Glomerular endothelial cell (primary cell): ENCODE measurements around the gene CCL21. TPM values are rescaled to one million over a fixed set of nuclear protein-coding genes. Genes with fewer than 3 reads are reported as not detected.
A peak's percentile ranks its signal among the peaks of the same experiment; 100 is the strongest.

Experiments
- DNase-seq: peaks from one replicate; pipeline ENCODE4 v3.0.0-alpha.2; 2011; ENCODE audit warnings: low read depth, low spot score; ENCODE audit errors: extremely low read depth
- total RNA-seq: library from RNA; depleted of rRNA; stranded (reverse); fragments of >200 nt; gene quantifications from 2 replicates; pipeline ENCODE4 v1.2.3, GENCODE V29; 2015

Gene CCL21
- total RNA-seq, 1 donor from 2014 or later: 0.64 TPM

- no peak for DNase-seq
Measured at GRCh38 chr9:34709196-34709978, 549 bp downstream of the CCL21 start.

- DNase-seq: no peak
Measured at GRCh38 chr9:34707130-34707529, 2.8 kb downstream of the CCL21 start.

GRCh38 chr9:34701769-34702736, 7.9 kb downstream of the CCL21 start:
- DNase-seq: peak; percentile 48

- DNase-seq: no peak
Measured at GRCh38 chr9:34701023-34701768, 8.7 kb downstream of the CCL21 start.

- no peak for DNase-seq
Measured at GRCh38 chr9:34694811-34695210, 15.1 kb downstream of the CCL21 start.

GRCh38 chr9:34693560-34693959, 16.4 kb downstream of the CCL21 start:
- no peak for DNase-seq

- no peak for DNase-seq
Measured at GRCh38 chr9:34691936-34692315, 18.0 kb downstream of the CCL21 start.

GRCh38 chr9:34690983-34691935, 18.7 kb downstream of the CCL21 start, which contains the start of gene CCL19:
TSS of gene CCL19 (minus strand) at chr9:34691276. CDS start at chr9:34691139, 137 bp downstream.
- DNase-seq: no peak

GRCh38 chr9:34689512-34689911, 20.4 kb downstream of the CCL21 start:
- DNase-seq: no peak

- no peak for DNase-seq
Measured at GRCh38 chr9:34689116-34689470, 20.8 kb downstream of the CCL21 start.

- DNase-seq: no peak
Measured at GRCh38 chr9:34688329-34689115, 21.4 kb downstream of the CCL21 start.

- DNase-seq: no peak
Measured at GRCh38 chr9:34687276-34688030, 22.5 kb downstream of the CCL21 start.

- no peak for DNase-seq
Measured at GRCh38 chr9:34686732-34687131, 23.2 kb downstream of the CCL21 start.

- DNase-seq: no peak
Measured at GRCh38 chr9:34686231-34686630, 23.7 kb downstream of the CCL21 start.

GRCh38 chr9:34685591-34685990, 24.3 kb downstream of the CCL21 start:
- no peak for DNase-seq

- no peak for DNase-seq
Measured at GRCh38 chr9:34684816-34685215, 25.1 kb downstream of the CCL21 start.

GRCh38 chr9:34684145-34684544, 25.8 kb downstream of the CCL21 start:
- no peak for DNase-seq

- DNase-seq: no peak
Measured at GRCh38 chr9:34675869-34676268, 34.1 kb downstream of the CCL21 start.
